HepG2 (cell line): ENCODE data around the gene SBNO1. TPM values are rescaled to one million over a fixed set of nuclear protein-coding genes. Genes with fewer than 3 reads are reported as not detected.

Source experiments
- ARID5B ChIP-seq: IDR thresholded peaks from 2 replicates; pipeline ENCODE4 v1.4.0; 2020; ENCODE audit warnings: mild to moderate bottlenecking, missing genetic modification reagents
- ARNT ChIP-seq: fragments of 450-650 bp; IDR thresholded peaks from 2 replicates; pipeline ENCODE4 v1.6.1; 2017
- HNRNPLL ChIP-seq: fragments of 200-400 bp; formaldehyde crosslinking; IDR thresholded peaks from 2 replicates; pipeline ENCODE4 v1.6.1; 2017; ENCODE audit warnings: mild to moderate bottlenecking, low read depth, low read length; ENCODE audit not compliant: poor library complexity, severe bottlenecking
- IKZF4 ChIP-seq: sonication (generic); formaldehyde crosslinking; IDR thresholded peaks from 2 replicates; pipeline ENCODE4 v1.5.1; 2020; ENCODE audit warnings: borderline replicate concordance, mild to moderate bottlenecking, low read depth, missing genetic modification reagents; ENCODE audit errors: not compliant biosample characterization
- MAZ ChIP-seq, 2 experiments: sonication (generic) in 1 of 2; formaldehyde crosslinking in 1 of 2; IDR thresholded peaks; 2 replicates each; pipeline versions ENCODE4 v1.5.0 to v1.6.1; 2012 to 2020; ENCODE audit warnings: low read depth in 2 of 2, mild to moderate bottlenecking in 2 of 2, borderline replicate concordance in 1 of 2, improper control_type of control experiment in 1 of 2, low read length in 1 of 2, missing genetic modification reagents in 1 of 2, moderate library complexity in 1 of 2
- MED8 ChIP-seq: sonication (generic); formaldehyde crosslinking; IDR thresholded peaks from 2 replicates; pipeline ENCODE4 v1.8.1; 2023; ENCODE audit warnings: mild to moderate bottlenecking, missing genetic modification reagents; ENCODE audit not compliant: insufficient replicate concordance
- NONO ChIP-seq, 2 experiments: fragments of 450-650 bp in 1 of 2; sonication (generic) in 1 of 2; formaldehyde crosslinking in 1 of 2; IDR thresholded peaks in 1 of 2; conservative IDR thresholded peaks in 1 of 2; 2 replicates each; pipeline versions ENCODE4 v1.6.1 to v1.8.0; 2017 to 2022; ENCODE audit warnings: mild to moderate bottlenecking in 1 of 2, missing genetic modification reagents in 1 of 2, moderate library complexity in 1 of 2
- RAD51 ChIP-seq: fragments of 450-650 bp; IDR thresholded peaks from 2 replicates; pipeline ENCODE4 v1.6.1; 2016; ENCODE audit warnings: borderline replicate concordance
- RBFOX2 ChIP-seq: fragments of 200-400 bp; formaldehyde crosslinking; IDR thresholded peaks from 2 replicates; pipeline ENCODE4 v1.6.1; 2017; ENCODE audit warnings: low read depth, mild to moderate bottlenecking, low read length
- SKIL ChIP-seq: sonication (generic); formaldehyde crosslinking; IDR thresholded peaks from 2 replicates; pipeline ENCODE4 v1.8.0; 2022; ENCODE audit warnings: missing genetic modification reagents, mild to moderate bottlenecking, moderate library complexity, borderline replicate concordance
- TEAD3 ChIP-seq: optimal IDR thresholded peaks from 2 replicates; pipeline ENCODE3; 2016; ENCODE audit warnings: borderline replicate concordance
- TRIM24 ChIP-seq: sonication (generic); formaldehyde crosslinking; IDR thresholded peaks from 2 replicates; pipeline ENCODE4 v1.8.0; 2022; ENCODE audit warnings: mild to moderate bottlenecking, missing genetic modification reagents
- ZBTB7A ChIP-seq: sonication (generic); formaldehyde crosslinking; IDR thresholded peaks from 2 replicates; pipeline ENCODE4 v1.8.0; 2022; ENCODE audit warnings: mild to moderate bottlenecking, missing genetic modification reagents
- ZFP41 ChIP-seq: sonication (generic); formaldehyde crosslinking; IDR thresholded peaks from 2 replicates; pipeline ENCODE4 v1.4.0; 2020; ENCODE audit warnings: mild to moderate bottlenecking, missing genetic modification reagents, borderline replicate concordance
- ZMYM4 ChIP-seq: sonication (generic); formaldehyde crosslinking; IDR thresholded peaks from 2 replicates; pipeline ENCODE4 v1.8.1; 2023; ENCODE audit warnings: mild to moderate bottlenecking, missing genetic modification reagents
- ZNF276 ChIP-seq: sonication (generic); formaldehyde crosslinking; IDR thresholded peaks from 2 replicates; pipeline ENCODE4 v1.4.0; 2020; ENCODE audit warnings: mild to moderate bottlenecking, low read depth, missing genetic modification reagents
- ZNF484 ChIP-seq: sonication (generic); formaldehyde crosslinking; IDR thresholded peaks from 2 replicates; pipeline ENCODE4 v1.5.1; 2020; ENCODE audit warnings: mild to moderate bottlenecking, low read depth, missing genetic modification reagents, borderline replicate concordance
- ZNF556 ChIP-seq: sonication (generic); formaldehyde crosslinking; IDR thresholded peaks from 2 replicates; pipeline ENCODE4 v1.4.0; 2020; ENCODE audit warnings: mild to moderate bottlenecking, missing genetic modification reagents, borderline replicate concordance
- ZNF570 ChIP-seq: sonication (generic); formaldehyde crosslinking; IDR thresholded peaks from 2 replicates; pipeline ENCODE4 v1.4.0; 2020; ENCODE audit warnings: mild to moderate bottlenecking, missing genetic modification reagents, borderline replicate concordance
- ZNF672 ChIP-seq: sonication (generic); formaldehyde crosslinking; IDR thresholded peaks from 2 replicates; pipeline ENCODE4 v1.8.1; 2022; ENCODE audit warnings: missing genetic modification reagents
- polyA plus RNA-seq, 8 experiments: library from polyadenylated mRNA; depleted of rRNA in 3 of 8; stranded (reverse) in 7 of 8; unstranded in 1 of 8; fragments of >200 nt; fragmentation: Illumina TruSeq in 4 of 8; extraction: Trizol in 4 of 8; gene quantifications; 2 replicates each; pipeline versions ENCODE4 v1.2.1 to v1.2.3, GENCODE V29; 2011 to 2016; ENCODE audit warnings: low read depth in 4 of 8, missing spikeins in 1 of 8, mixed read lengths in 1 of 8; ENCODE audit not compliant: insufficient read depth in 1 of 8
- total RNA-seq, 5 experiments: library from RNA; depleted of rRNA; stranded (reverse); fragments of >200 nt; fragmentation: Illumina TruSeq; extraction: Trizol; gene quantifications; 2 replicates each; pipeline ENCODE4 v1.2.3, GENCODE V29; 2016; ENCODE audit warnings: low read depth in 1 of 5

Gene SBNO1
- total and polyA plus RNA-seq, 2 of the 13 experiments (the other 11 are each of a cell fraction or from before 2014, with no cell fraction given) = 10.9 to 40.2 TPM

DNA sequence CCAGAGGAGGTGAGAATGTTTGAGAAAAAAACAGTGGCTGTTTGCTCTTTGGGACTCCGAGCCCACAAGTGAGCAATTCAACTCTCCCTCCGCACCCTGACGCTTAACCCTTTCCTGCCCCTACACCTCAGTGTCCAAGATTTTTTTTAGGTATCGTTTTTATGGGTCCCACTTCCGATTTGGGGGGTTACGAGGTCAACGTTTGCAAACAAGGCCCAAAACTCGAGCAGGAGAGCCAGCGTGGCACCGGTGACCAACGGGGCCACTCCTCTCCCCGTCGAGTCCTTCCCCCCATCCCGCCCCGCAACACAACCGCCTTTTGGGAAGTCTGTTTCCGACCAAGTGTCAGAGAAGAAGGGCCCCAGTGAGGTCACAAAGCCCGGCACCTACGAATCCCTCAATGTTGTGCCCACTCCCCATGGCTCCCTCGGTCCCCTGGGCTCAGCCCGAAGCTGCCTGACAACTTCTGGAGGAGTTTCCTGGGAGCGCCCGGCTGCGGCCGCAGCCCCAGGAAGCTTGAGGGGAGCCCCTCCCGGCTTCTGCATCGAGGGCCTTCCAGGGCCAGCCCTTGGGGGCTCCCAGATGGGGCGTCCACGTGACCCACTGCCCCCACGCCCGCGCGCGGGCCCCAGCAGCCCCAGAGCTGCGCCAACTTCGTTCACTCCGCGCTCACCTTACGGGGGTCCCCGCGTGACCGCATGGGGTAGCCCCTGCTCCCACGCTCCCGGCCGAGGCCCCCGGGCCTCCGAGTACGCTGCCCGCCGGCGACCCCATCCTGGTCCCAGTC is 94.2 kb downstream of the SBNO1 start (continued):
- TF ChIP-seq MAZ (IDR thresholded peaks at IDR 0.05; ENCODE audit: borderline replicate concordance, low read depth, low read length) (no peak; the same call in 1 of the 2 replicates), MAZ (CRISPR knock-in tag; IDR thresholded peaks at IDR 0.05; ENCODE audit: low read depth) (no peak), NONO (IDR thresholded peaks at IDR 0.05) (no peak), NONO (CRISPR knock-in tag; conservative IDR thresholded peaks at IDR 0.05) (peak; percentile 27; the same call in 1 of the 2 replicates), ZMYM4 (CRISPR knock-in tag) (0 out of 2 replicates have a peak, but pooled peaks have one; percentile 34), IKZF4 (CRISPR knock-in tag) (no peak), RBFOX2 (peak; percentile 68), HNRNPLL (peak; percentile 75), ARID5B (CRISPR knock-in tag) (peak; percentile 52; the same call in 1 of the 2 replicates), ZNF556 (CRISPR knock-in tag) (peak; percentile 24; the same call in 1 of the 2 replicates), ZFP41 (CRISPR knock-in tag) (no peak), ZNF672 (CRISPR knock-in tag) (no peak), ZNF484 (CRISPR knock-in tag) (no peak), RAD51 (no peak), TRIM24 (CRISPR knock-in tag) (no peak), ZNF570 (CRISPR knock-in tag) (no peak), ARNT (no peak), ZBTB7A (CRISPR knock-in tag) (peak; percentile 27; the same call in 1 of the 2 replicates), MED8 (CRISPR knock-in tag) (no peak), SKIL (no peak), TEAD3 (CRISPR knock-in tag) (peak; percentile 40), ZNF276 (CRISPR knock-in tag) (no peak)
